NCI-H1092 treated with DMSO at 0.1 percent for 48 hours (cell line): ENCODE data around the gene PKN1.
A peak's percentile ranks its signal among the peaks of the same experiment; 100 is the strongest.
"Not testable (repeated sequence)": the region's sequence is repeated elsewhere in the genome, so short reads cannot be mapped to it uniquely, and the experiment has no call there.

Experiments used
- DNase-seq: peaks from one replicate; lab custom pipeline; 2025; lab: John Stamatoyannopoulos, UW

The PKN1 gene

DNA sequence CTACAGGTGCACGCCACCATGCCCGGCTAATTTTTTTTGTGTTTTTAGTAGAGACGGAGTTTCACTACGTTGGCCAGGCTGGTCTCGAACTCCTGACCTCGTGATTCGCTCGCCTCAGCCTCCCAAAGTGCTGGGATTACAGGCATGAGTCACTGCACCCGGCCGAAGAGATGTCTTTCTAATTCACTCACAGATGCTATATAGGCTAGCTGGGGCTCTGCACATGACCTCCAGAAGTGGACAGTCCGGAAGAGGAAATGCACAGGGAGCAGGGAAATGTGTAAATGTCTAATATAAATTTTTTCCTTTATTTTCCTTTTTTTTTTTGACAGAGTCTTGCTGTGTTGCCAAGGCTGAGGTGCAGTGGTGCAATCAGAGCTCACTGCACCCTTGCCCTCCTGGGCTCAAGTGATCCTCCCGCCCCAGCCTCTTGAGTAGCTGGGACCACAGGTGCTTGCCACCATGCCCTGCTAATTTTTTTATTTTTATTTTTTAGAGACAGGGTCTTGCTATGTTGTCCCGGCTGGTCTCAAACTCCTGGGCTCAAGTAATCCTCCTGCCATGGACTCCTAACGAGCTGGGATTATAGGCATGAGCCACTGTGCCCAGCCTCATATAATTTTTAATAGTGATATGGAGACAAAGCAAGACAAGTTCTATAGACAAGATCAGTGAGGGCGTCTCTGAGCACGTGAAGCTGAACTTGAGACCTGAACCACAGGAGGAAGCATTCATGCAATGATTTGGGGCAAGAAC, 54.4 kb downstream of the PKN1 start:
- DNase-seq: no peak

GRCh38 chr19:14492756-14493337, 59.7 kb downstream of the PKN1 start:
- no peak for DNase-seq

DNA sequence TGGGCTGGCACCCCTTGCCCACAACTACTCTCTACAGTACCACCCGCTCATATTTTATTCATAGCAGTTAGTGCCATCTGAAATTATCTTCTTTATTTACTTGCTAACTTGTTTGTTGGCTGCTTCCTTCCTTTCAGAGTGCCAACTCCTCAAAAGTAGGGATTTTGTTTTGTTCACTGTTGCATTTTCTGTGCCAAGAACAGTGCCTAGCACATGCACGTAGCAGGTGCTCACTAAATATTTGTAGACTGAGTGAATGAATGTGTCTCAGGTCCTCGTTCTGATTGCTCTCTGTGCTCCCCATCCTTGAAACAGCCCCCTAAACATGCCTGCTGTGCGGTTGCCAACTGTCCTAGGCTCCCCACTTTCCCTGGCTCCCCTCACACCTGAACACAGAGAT, 61.3 kb downstream of the PKN1 start:
- DNase-seq: no peak

GRCh38 chr19:14494910-14495671, 62.0 kb downstream of the PKN1 start:
- no peak for DNase-seq

DNA sequence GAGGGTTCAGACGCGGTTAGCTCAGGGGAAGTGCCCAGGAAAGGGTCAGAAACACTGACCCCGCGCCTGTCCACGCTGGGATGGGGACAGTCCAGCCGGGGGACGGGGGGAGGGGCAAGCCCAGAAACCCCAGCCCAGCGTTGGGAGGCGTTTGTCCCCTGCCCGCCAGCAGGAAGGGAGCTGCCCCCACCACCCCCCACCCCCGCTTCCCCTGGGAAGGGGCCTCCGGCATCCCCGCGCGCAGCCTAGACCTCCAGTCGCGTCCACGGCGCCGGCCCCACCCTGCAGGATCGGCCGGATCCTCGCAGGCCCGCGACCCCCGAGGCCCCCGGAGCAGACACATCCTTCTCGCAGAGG, 62.5 kb downstream of the PKN1 start:
- DNase-seq: no peak

- DNase-seq: peak; percentile 98
Measured at GRCh38 chr19:14496029-14496833, 63.1 kb downstream of the PKN1 start, which contains the start of gene GIPC1. Gene GIPC1 (minus strand): TSS chr19:14496127. CDS start chr19:14482976, 13,151 bp downstream.

GRCh38 chr19:14496834-14497227, 63.7 kb downstream of the PKN1 start:
- peak; percentile 40 for DNase-seq

- DNase-seq: no peak
Measured at GRCh38 chr19:14497228-14497921, 64.3 kb downstream of the PKN1 start.

DNA sequence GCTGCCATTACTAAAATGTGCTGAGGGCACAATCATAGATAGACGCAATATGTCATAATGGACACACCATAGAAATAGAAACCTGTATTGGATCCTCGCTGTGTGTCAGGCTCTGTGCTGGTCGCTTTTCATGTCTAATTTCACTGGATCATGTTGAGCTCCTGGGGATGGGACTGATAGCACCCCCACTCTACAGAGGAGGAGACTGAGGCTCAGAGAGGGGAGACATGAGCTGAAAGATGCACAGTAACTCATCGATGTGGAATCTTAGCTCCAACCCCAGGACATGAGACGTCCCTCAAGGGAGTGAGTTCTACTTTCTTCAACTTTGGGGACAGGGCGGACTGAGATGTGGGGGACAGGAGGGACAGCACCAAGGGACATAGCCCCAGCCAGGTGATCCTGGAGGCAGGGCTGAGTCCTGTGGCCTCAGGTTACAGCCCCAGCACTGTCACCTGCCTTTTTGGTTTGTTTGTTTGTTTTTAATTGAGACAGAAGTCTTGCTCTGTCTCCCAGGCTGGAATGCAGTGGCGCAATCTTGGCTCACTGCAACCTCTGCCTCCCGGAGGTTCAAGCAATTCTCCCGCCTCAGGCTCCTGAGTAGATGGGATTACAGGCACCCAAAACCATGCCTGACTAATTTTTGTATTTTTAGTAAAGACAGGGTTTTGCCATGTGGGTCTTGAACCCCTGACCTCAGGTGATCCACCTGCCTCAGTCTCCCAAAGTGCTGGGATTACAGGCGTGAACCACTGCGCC, 69.4 kb downstream of the PKN1 start:
- DNase-seq: no peak

GRCh38 chr19:14503285-14503684, 70.2 kb downstream of the PKN1 start:
- no peak for DNase-seq

DNA sequence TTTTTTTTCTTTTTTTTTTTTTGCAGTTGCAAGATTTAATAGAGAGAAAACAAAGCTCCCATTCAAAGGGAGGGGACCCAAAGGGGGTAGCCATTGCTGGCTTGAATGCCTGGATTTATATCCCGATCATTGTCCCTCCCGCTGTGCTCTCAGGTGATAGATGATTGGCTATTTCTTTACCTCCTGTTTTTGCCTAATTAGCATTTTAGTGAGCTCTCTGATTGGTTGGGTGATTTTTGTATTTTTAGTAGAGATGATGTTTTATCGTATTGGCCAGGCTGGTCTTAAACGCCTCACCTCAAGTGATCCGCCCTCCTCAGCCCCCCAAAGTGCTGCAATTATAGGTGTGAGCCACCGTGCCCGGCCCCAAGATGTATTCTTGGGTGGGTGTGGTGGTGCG, 71.5 kb downstream of the PKN1 start:
- DNase-seq: not testable (repeated sequence)

- DNase-seq: peak; percentile 11
Measured at GRCh38 chr19:14505488-14506239, 72.6 kb downstream of the PKN1 start.

DNA sequence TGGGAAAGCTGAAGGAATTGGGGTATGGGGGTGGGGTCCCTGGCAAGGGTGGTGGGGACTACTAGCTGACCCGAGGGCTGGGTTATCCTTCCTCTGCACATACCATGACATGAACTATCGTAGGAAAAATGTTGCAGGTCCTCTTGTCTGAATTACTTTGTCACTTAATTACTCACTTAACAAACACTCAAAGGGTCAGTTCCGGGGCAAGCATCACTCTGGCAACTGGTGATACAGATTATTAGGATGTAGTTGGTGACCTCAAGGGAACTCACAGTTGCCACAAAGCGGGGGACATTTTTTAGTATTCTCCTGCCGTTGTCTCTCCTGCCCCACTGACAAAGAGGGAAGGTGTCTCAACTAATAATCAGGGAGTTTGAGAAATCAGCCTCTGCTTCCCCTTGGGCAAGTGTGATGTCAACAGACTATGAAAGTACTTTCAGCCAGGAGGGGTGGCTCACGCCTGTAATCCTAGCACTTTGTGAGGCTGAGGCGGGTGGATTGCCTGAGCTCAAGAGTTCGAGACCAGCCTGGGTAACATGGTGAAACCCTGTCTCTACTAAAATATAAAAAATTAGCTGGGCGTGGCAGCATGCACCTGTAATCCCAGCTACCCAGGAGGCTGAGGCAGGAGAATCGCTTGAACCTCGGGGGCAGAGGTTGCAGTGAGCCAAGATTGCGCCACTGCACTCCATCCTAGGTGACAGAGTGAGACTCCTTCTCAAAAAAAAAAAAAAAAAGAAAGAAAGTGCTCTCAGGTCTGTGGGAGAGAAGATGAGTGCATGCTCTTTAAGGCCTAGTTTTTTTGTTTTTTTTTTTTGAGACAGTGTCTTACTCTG, 74.8 kb downstream of the PKN1 start:
- DNase-seq: no peak

- DNase-seq: no peak
Measured at GRCh38 chr19:14510311-14511228, 77.5 kb downstream of the PKN1 start.

DNA sequence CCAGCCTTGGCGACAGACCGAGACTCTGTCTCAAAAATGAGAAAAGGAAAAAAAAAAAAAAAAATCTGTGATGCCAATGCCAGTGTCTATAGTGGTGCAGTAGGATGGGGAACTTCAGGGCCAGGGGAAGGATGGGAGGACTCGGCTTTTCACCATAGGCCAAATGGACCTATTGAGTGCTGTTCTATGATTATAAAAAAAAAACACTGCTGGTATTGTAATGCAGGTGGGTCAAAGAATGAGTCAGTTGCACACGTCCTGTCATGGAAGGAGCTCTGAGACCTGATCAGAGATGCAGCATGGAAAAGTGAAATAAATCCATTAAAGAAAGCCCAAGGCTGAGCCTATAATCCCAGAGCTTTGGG, 78.1 kb downstream of the PKN1 start:
- no peak for DNase-seq

- DNase-seq: no peak
Measured at GRCh38 chr19:14512406-14512961, 79.4 kb downstream of the PKN1 start.

DNA sequence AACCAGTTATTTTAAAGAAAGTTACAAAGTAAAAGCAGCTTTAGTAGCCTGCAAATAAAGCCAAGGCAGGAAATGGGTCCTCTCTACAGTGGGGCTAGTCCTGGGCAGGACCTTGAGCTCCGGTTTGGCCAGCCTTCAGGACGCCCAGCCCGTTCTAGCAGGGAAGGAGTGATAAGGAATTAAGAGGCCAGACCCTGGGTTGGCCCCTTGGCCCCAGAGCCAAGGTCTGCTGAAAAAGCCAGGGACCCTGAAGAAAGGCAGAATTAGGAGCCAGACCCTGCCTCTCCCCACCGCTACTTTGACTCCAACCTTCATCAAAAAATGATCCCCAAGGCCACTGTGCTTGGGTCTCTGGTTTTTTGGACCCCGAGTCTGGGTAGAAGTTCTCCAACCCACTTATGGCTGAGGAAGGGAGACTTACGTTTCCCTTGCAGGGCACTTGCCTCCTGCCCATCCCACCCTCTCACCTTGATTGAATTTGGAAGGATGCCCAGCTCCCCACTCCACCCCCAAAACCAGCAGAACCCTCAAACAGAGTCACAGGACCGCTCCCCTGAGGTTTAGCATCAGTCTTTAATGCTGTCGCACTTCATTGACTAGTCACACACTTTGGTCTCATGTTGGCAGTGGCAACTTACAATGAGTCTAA, 81.2 kb downstream of the PKN1 start:
- DNase-seq: no peak
